IMR-90 (cell line): ENCODE results near the gene PADI2. TPM values are rescaled to one million over a fixed set of nuclear protein-coding genes. Genes with fewer than 3 reads are reported as not detected.

Experiments
- ATAC-seq: fragments of 200-7000 bp; cut with Tn5 transposase; 2 replicates; pipeline ENCODE4 v1.9.1; 2020; ENCODE audit warnings: low read depth, mild to moderate bottlenecking, moderate library complexity
- BruUV-seq: library from RNA; stranded (reverse); fragments of 400-500 nt; replicated peaks from 2 replicates; lab custom pipeline; 2021; lab: Mats Ljungman, UMichigan
- CTCF ChIA-PET: fragments of 300-600 bp; formaldehyde crosslinking; extraction: SDS; loops from one replicate; lab custom pipeline; 2021; ENCODE audit warnings: antibody characterized with exemption; lab: Yijun Ruan, JAX
- POLR2A ChIA-PET: fragments of 300-600 bp; sonication (Branson Sonifier 250); formaldehyde crosslinking; loops from one replicate; lab custom pipeline; 2022; ENCODE audit warnings: antibody characterized with exemption; ENCODE audit not compliant: unreplicated experiment; lab: Charles Lee
- DNase-seq: peaks from one replicate; pipeline ENCODE4 v3.0.0; 2013
- H2AFZ ChIP-seq: replicated peaks from 2 replicates; pipeline ENCODE3; 2013; ENCODE audit warnings: low read length, mild to moderate bottlenecking; ENCODE audit not compliant: poor library complexity
- H2AK5ac ChIP-seq: 2 replicates; pipeline ENCODE4 v1.6.1; 2013; ENCODE audit warnings: low read depth, low read length, inconsistent platforms
- H2AK9ac ChIP-seq: replicated peaks from 2 replicates; pipeline ENCODE3; 2013; ENCODE audit warnings: mild to moderate bottlenecking, low read depth, low read length, moderate library complexity; ENCODE audit not compliant: poor library complexity
- H2BK120ac ChIP-seq: 2 replicates; pipeline ENCODE4 v1.6.1; 2013; ENCODE audit warnings: low read depth, low read length, inconsistent platforms
- H2BK15ac ChIP-seq: 3 replicates; pipeline ENCODE4 v1.6.1; 2013; ENCODE audit warnings: low read depth, low read length, inconsistent platforms
- H2BK20ac ChIP-seq: 2 replicates; pipeline ENCODE4 v1.6.1; 2013; ENCODE audit warnings: low read depth, mild to moderate bottlenecking, inconsistent platforms, low read length, moderate library complexity
- H2BK5ac ChIP-seq: 2 replicates; pipeline ENCODE4 v1.6.1; 2013; ENCODE audit warnings: mild to moderate bottlenecking, low read depth, low read length, inconsistent platforms; ENCODE audit not compliant: poor library complexity, severe bottlenecking
- H3K14ac ChIP-seq: replicated peaks from 2 replicates; pipeline ENCODE4 v1.6.1; 2013; ENCODE audit warnings: low read depth, low read length, inconsistent platforms
- H3K18ac ChIP-seq: 2 replicates; pipeline ENCODE4 v1.6.1; 2013; ENCODE audit warnings: low read depth, low read length, control low read depth
- H3K23ac ChIP-seq: 2 replicates; pipeline ENCODE4 v1.6.1; 2013; ENCODE audit warnings: low read depth, low read length, inconsistent platforms
- H3K27ac ChIP-seq: 2 replicates; pipeline ENCODE4 v1.5.1; 2013; ENCODE audit warnings: mild to moderate bottlenecking, control low read depth, low read length; ENCODE audit not compliant: insufficient read depth
- H3K27me3 ChIP-seq: 2 replicates; pipeline ENCODE4 v1.6.1; 2013; ENCODE audit warnings: low read length; ENCODE audit not compliant: control insufficient read depth, insufficient read depth
- H3K36me3 ChIP-seq: 2 replicates; pipeline ENCODE4 v1.6.1; 2013; ENCODE audit warnings: low read length, mixed read lengths; ENCODE audit not compliant: control insufficient read depth, insufficient read depth
- H3K4ac ChIP-seq: 2 replicates; pipeline ENCODE4 v1.6.1; 2013; ENCODE audit warnings: low read depth, low read length, inconsistent platforms
- H3K4me1 ChIP-seq: 2 replicates; pipeline ENCODE4 v1.6.1; 2013; ENCODE audit warnings: low read length, mixed read lengths; ENCODE audit not compliant: control insufficient read depth, insufficient read depth
- H3K4me2 ChIP-seq: 2 replicates; pipeline ENCODE4 v1.6.1; 2013; ENCODE audit warnings: low read depth, mild to moderate bottlenecking, control low read depth, low read length, moderate library complexity
- H3K4me3 ChIP-seq: 2 replicates; pipeline ENCODE4 v1.5.1; 2013; ENCODE audit warnings: low read depth, mild to moderate bottlenecking, control low read depth, low read length, moderate library complexity; ENCODE audit not compliant: insufficient read depth
- H3K56ac ChIP-seq: 2 replicates; pipeline ENCODE4 v1.6.1; 2013; ENCODE audit warnings: low read length, inconsistent platforms; ENCODE audit not compliant: insufficient read depth; ENCODE audit errors: extremely low read depth
- H3K79me1 ChIP-seq, 2 experiments: 2 replicates each; pipeline ENCODE4 v1.6.1; 2013; ENCODE audit warnings: low read length in 2 of 2, inconsistent platforms in 1 of 2, low read depth in 1 of 2
- H3K9ac ChIP-seq: 2 replicates; pipeline ENCODE4 v1.6.1; 2013; ENCODE audit warnings: low read depth, low read length, control low read depth
- H3K9me1 ChIP-seq: 2 replicates; pipeline ENCODE4 v1.6.1; 2013; ENCODE audit warnings: low read length, inconsistent platforms; ENCODE audit not compliant: insufficient read depth
- H3K9me3 ChIP-seq: 2 replicates; pipeline ENCODE4 v1.6.1; 2013; ENCODE audit warnings: low read length; ENCODE audit not compliant: control insufficient read depth, insufficient read depth
- H4K20me1 ChIP-seq: 2 replicates; pipeline ENCODE4 v1.6.1; 2013; ENCODE audit warnings: low read length, inconsistent platforms; ENCODE audit not compliant: insufficient read depth
- H4K5ac ChIP-seq: 2 replicates; pipeline ENCODE4 v1.6.1; 2013; ENCODE audit warnings: mild to moderate bottlenecking, low read depth, low read length, control low read depth
- H4K8ac ChIP-seq, 2 experiments: 2 replicates each; pipeline ENCODE4 v1.6.1; 2013; ENCODE audit warnings: low read depth in 2 of 2, low read length in 2 of 2, control low read depth in 1 of 2, inconsistent platforms in 1 of 2
- H4K91ac ChIP-seq: 2 replicates; pipeline ENCODE4 v1.6.1; 2013; ENCODE audit warnings: low read depth, low read length, inconsistent platforms; ENCODE audit not compliant: insufficient read depth
- CEBPB ChIP-seq: IDR thresholded peaks from 2 replicates; pipeline ENCODE4 v1.6.1; 2012; ENCODE audit warnings: low read depth, low read length, improper control_type of control experiment
- CHD1 ChIP-seq: IDR thresholded peaks from 2 replicates; pipeline ENCODE4 v1.6.1; 2012; ENCODE audit warnings: low read depth, low read length, improper control_type of control experiment
- CTCF ChIP-seq: conservative IDR thresholded peaks from 2 replicates; pipeline ENCODE4 v1.5.1; 2012; ENCODE audit warnings: mild to moderate bottlenecking, low read depth, low read length, improper control_type of control experiment
- FOS ChIP-seq: fragments of 150-350 bp; IDR thresholded peaks from 2 replicates; pipeline ENCODE4 v1.6.1; 2016; ENCODE audit warnings: low read depth, low read length
- MAFK ChIP-seq: IDR thresholded peaks from 2 replicates; pipeline ENCODE4 v1.6.1; 2012; ENCODE audit warnings: low read depth, low read length, improper control_type of control experiment
- MAZ ChIP-seq: IDR thresholded peaks from 2 replicates; pipeline ENCODE4 v1.6.1; 2012; ENCODE audit warnings: low read depth, mild to moderate bottlenecking, low read length, improper control_type of control experiment, moderate library complexity, borderline replicate concordance
- MXI1 ChIP-seq: IDR thresholded peaks from 2 replicates; pipeline ENCODE4 v1.6.1; 2012; ENCODE audit warnings: low read depth, mild to moderate bottlenecking, low read length, moderate library complexity, borderline replicate concordance
- NFE2L2 ChIP-seq: fragments of 150-350 bp; IDR thresholded peaks from 2 replicates; pipeline ENCODE4 v1.6.1; 2016; ENCODE audit warnings: low read depth, mild to moderate bottlenecking, low read length
- POLR2A ChIP-seq: IDR thresholded peaks from 2 replicates; pipeline ENCODE4 v1.6.1; 2012; ENCODE audit warnings: mild to moderate bottlenecking, low read depth, low read length
- RCOR1 ChIP-seq: IDR thresholded peaks from 2 replicates; pipeline ENCODE4 v1.6.1; 2012; ENCODE audit warnings: mild to moderate bottlenecking, low read length, improper control_type of control experiment; ENCODE audit not compliant: insufficient replicate concordance
- RFX5 ChIP-seq: IDR thresholded peaks from 2 replicates; pipeline ENCODE4 v1.8.0; 2012; ENCODE audit warnings: low read depth, mild to moderate bottlenecking, low read length, moderate library complexity
- SMC3 ChIP-seq: fragments of 150-350 bp; IDR thresholded peaks from 2 replicates; pipeline ENCODE4 v1.6.1; 2016; ENCODE audit warnings: low read depth, mild to moderate bottlenecking, antibody characterized with exemption, low read length, moderate library complexity
- WGBS, 2 experiments: methylation state at CpG; one replicate each; pipeline versions ENCODE4 v1.1.5 to v1.1.7; 2013; ENCODE audit warnings: missing lambda C conversion rate in 2 of 2; ENCODE audit not compliant: insufficient read length in 1 of 2; ENCODE audit errors: extremely low coverage in 2 of 2; 5-methylcytosine and 5-hydroxymethylcytosine counted together
- dilution Hi-C: fragments of 300-500 bp; cut with HindIII; formaldehyde crosslinking; loops from one replicate; pipeline ENCODE4 v1.14.3; 2018; ENCODE audit warnings: low sequenced_read_pairs; ENCODE audit not compliant: unreplicated experiment
- in situ Hi-C: fragments of 300-500 bp; cut with MboI; formaldehyde crosslinking; loops from 3 replicates; pipeline ENCODE4 v1.14.3; 2019; ENCODE audit warnings: low sequenced_read_pairs, inconsistent platforms, mixed read lengths
- intact Hi-C: fragments of 100-400 bp; cut with micrococcal nuclease; formaldehyde crosslinking; loops from 2 replicates; pipeline ENCODE4 v1.10.0; 2022
- polyA plus RNA-seq, 3 experiments: library from polyadenylated mRNA; depleted of rRNA; stranded (reverse); fragments of >200 nt; gene quantifications; 2 replicates each; pipeline ENCODE4 v1.2.3, GENCODE V29; 2012; ENCODE audit warnings: low replicate concordance in 1 of 3
- total RNA-seq: library from RNA; depleted of rRNA; stranded (reverse); fragments of >200 nt; gene quantifications from 2 replicates; pipeline ENCODE4 v1.2.3, GENCODE V29; 2012
- TF ChIP-seq, protein P1 (sequence below): fragments of 150-350 bp; IDR thresholded peaks from 2 replicates; pipeline ENCODE4 v1.6.1; 2017; ENCODE audit warnings: mild to moderate bottlenecking, antibody characterized with exemption, low read length, low read depth

PADI2 gene
- total and polyA plus RNA-seq, 2 of the 4 experiments (the other 2 are of a cell fraction) = not detected

- WGBS, 2 experiments = 90% methylated on average over 5 of the region's 10 CpGs; no CpG with 5 or more reads in 1 of the 2 experiments
- intact Hi-C loops = no loop called here
- no peak for DNase-seq
Measured at GRCh38 chr1:17021896-17022295, 97.4 kb downstream of the PADI2 start.

More at GRCh38 chr1:17021896-17022295, 97.4 kb downstream of the PADI2 start:
- Histone ChIP-seq H2BK120ac (no peak overlapping the region), H3K36me3 (peaks cover 60% of the 10 kb centered on the region), H3K9me3 (no peaks in the 10 kb centered on the region), H3K4ac (no peak overlapping the region), H3K9me1 (no peaks in the 10 kb centered on the region), H3K4me3 (no peak overlapping the region), H3K14ac (no peak overlapping the region), H4K5ac (no peak overlapping the region), H2BK20ac (no peak overlapping the region), H4K91ac (no peak overlapping the region), H3K9ac (no peak overlapping the region), H3K4me1 (no peaks in the 10 kb centered on the region), H3K27ac (no peak overlapping the region), H3K23ac (no peak overlapping the region), H3K56ac (no peak overlapping the region), H2AFZ (no peak overlapping the region), H4K20me1 (no peaks in the 10 kb centered on the region), H3K4me2 (no peak overlapping the region), H2BK5ac (no peak overlapping the region), H2AK5ac (no peak overlapping the region), H3K27me3 (no peaks in the 10 kb centered on the region), H3K79me1 (no peaks in the 10 kb centered on the region), H3K18ac (no peak overlapping the region), H2AK9ac (no peak overlapping the region), H2BK15ac (no peak overlapping the region), H4K8ac (no peak overlapping the region)
- ATAC-seq = no peak
- no TSS peak for BruUV-seq
- ChIA-PET POLR2A (no interaction called here), CTCF (interaction anchor here (1.7 kb wide), 1 partner anchor 8 kb away, joined by 3 read pairs; no protein-coding TSS in a partner anchor)
- TF ChIP-seq POLR2A (no peak), NFE2L2 (no peak), MAZ (no peak), SMC3 (no peak), CTCF (no peak), RCOR1 (no peak), MAFK (no peak), FOS (no peak), CEBPB (no peak), CHD1 (no peak), RFX5 (no peak), MXI1 (no peak)
- TF ChIP-seq, protein P1, sequence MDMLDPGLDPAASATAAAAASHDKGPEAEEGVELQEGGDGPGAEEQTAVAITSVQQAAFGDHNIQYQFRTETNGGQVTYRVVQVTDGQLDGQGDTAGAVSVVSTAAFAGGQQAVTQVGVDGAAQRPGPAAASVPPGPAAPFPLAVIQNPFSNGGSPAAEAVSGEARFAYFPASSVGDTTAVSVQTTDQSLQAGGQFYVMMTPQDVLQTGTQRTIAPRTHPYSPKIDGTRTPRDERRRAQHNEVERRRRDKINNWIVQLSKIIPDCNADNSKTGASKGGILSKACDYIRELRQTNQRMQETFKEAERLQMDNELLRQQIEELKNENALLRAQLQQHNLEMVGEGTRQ = no peak
- dilution Hi-C loops (no loop called here), in situ Hi-C loops (no loop called here)
